ENCODE measurements around the gene DLD. TPM values are rescaled to one million over a fixed set of nuclear protein-coding genes. Genes with fewer than 3 reads are reported as not detected.

DLD gene
- total RNA-seq, 4 donors from 2014 or later = 46.0 to 131 (median 126) TPM

- Histone ChIP-seq H3K4me3 (no peak overlapping the region), H3K9me3 (no peaks in the 10 kb centered on the region), H3K36me3 (no peaks in the 10 kb centered on the region), H3K27ac (peak overlapping the region in 3 of 4 donors; percentile 75 to 83 (median 76)), H3K27me3 (no peaks in the 10 kb centered on the region), H3K4me1 (peaks cover 12 to 70% (median 37%) of the 10 kb centered on the region in 4 donors)
- TF ChIP-seq POLR2AphosphoS5 (IDR thresholded peaks at IDR 0.05) = no peak
- no peak for TF ChIP-seq CTCF (IDR thresholded peaks at IDR 0.05)
- no peak for TF ChIP-seq POLR2A (IDR thresholded peaks at IDR 0.05)
- TF ChIP-seq EP300 (IDR thresholded peaks at IDR 0.05; ENCODE audit: low read depth) = no peak
- 90 to 93% methylated on average over 5 of the region's 5 CpGs for WGBS, 2 donors (ENCODE audit: low coverage in 1 of 2)
- in situ Hi-C loops (cut with MboI; ENCODE audit: low pct_ligation_motif_present in 1 of 4, low pct_unique_long_range_greater_than_20kb in 1 of 4, low sequenced_read_pairs in 3 of 4) (loop anchor here in 1 of 4 donors (25.0 kb wide), 1 partner anchor 271 kb away; the partner anchor contains the start of gene BCAP29), intact Hi-C loops (cut with DNase I; ENCODE audit: low total_unique reads) (no loop called here)
- no peak for DNase-seq
These were observed 32.7 kb upstream of the DLD start for GRCh38 chr7:107858280-107858679.

- in situ Hi-C loops (cut with MboI; ENCODE audit: low pct_ligation_motif_present in 1 of 4, low pct_unique_long_range_greater_than_20kb in 1 of 4, low sequenced_read_pairs in 3 of 4) = loop anchor here in 1 of 4 donors (25.0 kb wide), 1 partner anchor 273 kb away; the partner anchor contains the start of gene BCAP29
- WGBS, 2 donors (ENCODE audit: low coverage in 1 of 2) = 46 to 54% methylated on average over 7 to 9 of the region's 9 CpGs
- H3K4me3 ChIP-seq = peak overlapping the region in 1 of 4 donors; percentile 7
These were observed 30.6 kb upstream of the DLD start for GRCh38 chr7:107860279-107860961.

GRCh38 chr7:107860981-107861652 is 29.9 kb upstream of the DLD start:
- in situ Hi-C loops (cut with MboI; ENCODE audit: low pct_ligation_motif_present in 1 of 4, low pct_unique_long_range_greater_than_20kb in 1 of 4, low sequenced_read_pairs in 3 of 4) = loop anchor here in 1 of 4 donors (25.0 kb wide), 1 partner anchor 274 kb away; the partner anchor contains the start of gene BCAP29

More at GRCh38 chr7:107860279-107860961, 30.6 kb upstream of the DLD start:
- Histone ChIP-seq H3K4me1 (peaks cover 12 to 65% (median 37%) of the 10 kb centered on the region in 4 donors), H3K36me3 (no peaks in the 10 kb centered on the region), H3K27me3 (no peaks in the 10 kb centered on the region), H3K9me3 (no peaks in the 10 kb centered on the region), H3K27ac (peak overlapping the region; percentile 61 to 83 (median 76))
- DNase-seq = peak; percentile 71
- intact Hi-C loops (cut with DNase I; ENCODE audit: low total_unique reads) = no loop called here
- peak in 2 of 3 donors; percentile 70 to 89 for TF ChIP-seq POLR2AphosphoS5 (IDR thresholded peaks at IDR 0.05)
- no peak for TF ChIP-seq POLR2A (IDR thresholded peaks at IDR 0.05)
- TF ChIP-seq EP300 (IDR thresholded peaks at IDR 0.05; ENCODE audit: low read depth) = peak; percentile 43
- TF ChIP-seq CTCF (IDR thresholded peaks at IDR 0.05) = no peak

GRCh38 chr7:107865956-107866775 is 24.8 kb upstream of the DLD start:
- TF ChIP-seq POLR2A (IDR thresholded peaks at IDR 0.05) = no peak
- no peak for TF ChIP-seq POLR2AphosphoS5 (IDR thresholded peaks at IDR 0.05)
- no peak for TF ChIP-seq CTCF (IDR thresholded peaks at IDR 0.05)
- no peak for TF ChIP-seq EP300 (IDR thresholded peaks at IDR 0.05; ENCODE audit: low read depth)

More at GRCh38 chr7:107860981-107861652, 29.9 kb upstream of the DLD start:
- Histone ChIP-seq H3K36me3 (no peaks in the 10 kb centered on the region), H3K27ac (peak overlapping the region; percentile 61 to 83 (median 76)), H3K27me3 (no peaks in the 10 kb centered on the region), H3K9me3 (no peaks in the 10 kb centered on the region), H3K4me3 (peak overlapping the region in 1 of 4 donors; percentile 7), H3K4me1 (peaks cover 12 to 58% (median 37%) of the 10 kb centered on the region in 4 donors)
- peak; percentile 43 for DNase-seq
- 53 to 57% methylated on average over 6 of the region's 6 CpGs for WGBS, 2 donors (ENCODE audit: low coverage in 1 of 2)
- intact Hi-C loops (cut with DNase I; ENCODE audit: low total_unique reads) = no loop called here
- TF ChIP-seq POLR2AphosphoS5 (IDR thresholded peaks at IDR 0.05) (peak in 1 of 3 donors; percentile 58), EP300 (IDR thresholded peaks at IDR 0.05; ENCODE audit: low read depth) (no peak), POLR2A (IDR thresholded peaks at IDR 0.05) (no peak)

More at GRCh38 chr7:107865956-107866775, 24.8 kb upstream of the DLD start:
- WGBS, 2 donors (ENCODE audit: low coverage in 1 of 2) = 84% methylated on average over 1 of the region's 1 CpG; no CpG with 5 or more reads in 1 of the 2 donors
- in situ Hi-C loops (cut with MboI; ENCODE audit: low pct_ligation_motif_present in 1 of 4, low pct_unique_long_range_greater_than_20kb in 1 of 4, low sequenced_read_pairs in 3 of 4) (loop anchor here in 1 of 4 donors (25.0 kb wide), 1 partner anchor 279 kb away; the partner anchor contains the start of gene BCAP29), intact Hi-C loops (cut with DNase I; ENCODE audit: low total_unique reads) (no loop called here)
- no peaks in the 10 kb centered on the region for H3K9me3 ChIP-seq
- no peaks in the 10 kb centered on the region for H3K36me3 ChIP-seq
- H3K27me3 ChIP-seq = no peaks in the 10 kb centered on the region
- no peak overlapping the region for H3K4me3 ChIP-seq
- DNase-seq = no peak
- no peak overlapping the region for H3K27ac ChIP-seq
- H3K4me1 ChIP-seq = peaks cover 0 to 25% (median 9%) of the 10 kb centered on the region in 4 donors
